HG03432 (cell line): ENCODE results near the gene DGKD.

ENCODE experiments used
- ATAC-seq: cut with Tn5 transposase; IDR thresholded peaks from one replicate; pipeline ENCODE4 v1.9.1; 2021; ENCODE audit warnings: mild to moderate bottlenecking, moderate library complexity; ENCODE audit not compliant: unreplicated experiment

DGKD gene

DNA sequence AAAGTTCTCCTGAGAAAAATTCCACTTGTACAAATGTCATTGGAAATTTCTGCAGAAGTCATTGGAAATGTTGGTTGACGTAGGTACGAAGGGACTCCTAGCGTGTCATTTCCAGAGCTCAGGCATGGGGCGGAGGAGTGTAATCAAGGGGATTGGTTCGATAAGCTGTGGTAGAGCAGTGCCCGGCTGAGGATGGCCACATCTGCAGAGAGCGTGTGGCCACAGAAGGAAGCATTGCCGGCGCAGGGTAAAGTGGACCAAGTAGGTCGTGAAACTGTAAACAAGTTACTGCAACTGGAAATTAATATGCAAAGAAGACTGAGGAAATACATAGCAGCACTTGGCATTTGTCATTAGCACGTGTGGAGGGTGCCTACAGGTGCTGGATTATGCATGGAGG is 101.8 kb downstream of the DGKD start:
- ATAC-seq = no peak

DNA sequence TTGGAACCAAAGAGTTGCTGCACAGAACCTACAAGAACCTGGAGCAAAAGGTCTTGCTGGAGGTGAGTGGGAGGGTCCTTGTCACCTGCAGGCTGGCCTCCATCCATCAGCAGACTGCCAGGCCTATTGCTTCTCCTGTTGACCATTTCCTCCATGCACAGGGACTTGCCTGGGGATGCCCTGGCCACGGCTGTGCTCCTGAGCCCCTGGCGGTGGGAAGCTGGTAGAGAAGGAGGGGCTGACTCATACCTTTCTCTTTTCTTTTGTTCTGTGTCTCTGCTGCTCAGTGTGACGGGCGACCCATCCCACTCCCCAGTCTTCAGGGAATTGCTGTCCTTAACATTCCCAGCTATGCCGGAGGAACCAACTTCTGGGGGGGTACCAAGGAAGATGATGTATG is 102.6 kb downstream of the DGKD start:
- ATAC-seq = no peak

DNA sequence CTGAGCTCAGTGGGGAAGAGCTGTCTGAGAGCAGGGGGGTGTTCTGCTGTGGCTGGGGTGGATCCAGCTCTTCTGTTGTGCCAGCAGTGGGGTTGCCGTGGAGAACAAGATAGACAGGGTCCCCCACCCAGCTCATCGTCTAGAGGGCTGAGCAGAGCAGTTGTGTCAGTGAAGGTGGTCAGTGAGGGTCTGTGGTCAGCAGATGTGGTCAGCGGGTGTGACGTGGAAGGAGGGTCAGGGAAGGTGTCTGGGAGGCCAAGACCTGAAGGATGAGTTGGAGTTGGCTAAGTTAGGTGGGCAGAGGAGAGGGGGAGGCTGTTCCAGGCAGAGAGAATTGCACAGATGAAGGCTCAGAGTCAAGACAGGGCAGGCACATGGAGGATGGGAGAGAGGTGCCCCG is 103.1 kb downstream of the DGKD start:
- ATAC-seq = no peak

DNA sequence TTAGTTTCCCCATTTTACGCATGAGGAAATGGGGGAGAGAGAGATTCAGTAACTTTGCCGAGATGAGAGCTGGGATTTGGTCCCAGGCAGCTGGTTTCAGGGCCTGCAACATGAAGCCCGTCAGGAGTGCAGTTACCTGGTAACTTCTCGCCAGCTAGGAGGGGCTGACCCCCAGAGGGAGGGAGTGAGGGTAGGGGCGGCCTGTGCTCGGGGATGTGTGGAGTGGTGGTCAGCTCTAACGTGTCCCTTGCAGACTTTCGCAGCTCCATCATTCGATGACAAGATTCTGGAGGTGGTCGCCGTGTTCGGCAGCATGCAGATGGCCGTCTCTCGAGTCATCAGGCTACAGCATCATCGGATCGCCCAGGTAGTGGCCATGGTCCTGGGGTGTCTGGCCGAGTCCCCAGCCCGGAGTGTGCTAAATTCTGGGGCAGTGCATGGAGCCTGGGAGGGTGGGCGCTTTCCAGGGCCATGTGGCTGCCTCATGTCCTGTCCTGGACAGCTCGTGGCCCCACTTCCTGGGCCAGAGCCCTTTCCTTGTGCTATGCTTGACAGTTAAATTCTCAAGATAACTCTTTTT is 103.8 kb downstream of the DGKD start:
- ATAC-seq = no peak

DNA sequence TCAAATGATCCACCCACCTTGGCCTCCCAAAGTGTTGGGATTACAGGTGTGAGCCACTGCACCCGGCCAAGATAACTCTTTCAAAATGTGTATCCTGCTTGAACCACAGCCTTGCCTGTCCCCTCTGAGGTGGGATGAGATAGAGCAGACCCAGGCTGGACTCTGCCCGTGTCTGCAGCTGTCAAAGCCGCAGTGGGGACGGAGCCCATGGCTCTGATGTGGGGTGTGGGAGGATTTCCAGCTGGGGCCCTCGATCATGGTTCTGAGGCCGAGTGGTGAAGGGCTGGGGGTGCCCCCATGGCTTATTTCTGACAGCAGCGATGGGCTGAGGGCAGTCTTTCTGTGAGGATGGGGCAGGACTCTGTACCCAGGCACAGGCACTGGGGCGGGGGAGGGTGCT is 104.5 kb downstream of the DGKD start:
- ATAC-seq = no peak

DNA sequence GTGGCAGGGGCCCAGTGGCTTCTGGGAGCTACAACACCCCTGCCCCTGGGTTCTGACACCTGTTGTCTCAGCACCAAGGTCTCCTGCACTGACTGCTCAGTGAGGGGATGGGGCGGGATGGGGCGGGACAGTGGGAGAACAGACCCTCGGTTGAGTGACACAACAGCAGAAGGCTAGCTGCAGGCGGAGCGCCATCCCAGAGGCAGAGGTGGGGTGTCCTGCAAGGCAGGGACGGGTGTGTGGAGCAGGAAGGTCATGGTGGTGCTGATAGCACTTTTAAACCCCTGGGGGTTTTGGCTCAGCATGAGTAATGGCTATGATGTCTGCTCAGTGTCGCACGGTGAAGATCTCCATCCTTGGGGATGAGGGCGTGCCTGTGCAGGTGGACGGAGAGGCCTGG is 105.1 kb downstream of the DGKD start:
- no peak for ATAC-seq

DNA sequence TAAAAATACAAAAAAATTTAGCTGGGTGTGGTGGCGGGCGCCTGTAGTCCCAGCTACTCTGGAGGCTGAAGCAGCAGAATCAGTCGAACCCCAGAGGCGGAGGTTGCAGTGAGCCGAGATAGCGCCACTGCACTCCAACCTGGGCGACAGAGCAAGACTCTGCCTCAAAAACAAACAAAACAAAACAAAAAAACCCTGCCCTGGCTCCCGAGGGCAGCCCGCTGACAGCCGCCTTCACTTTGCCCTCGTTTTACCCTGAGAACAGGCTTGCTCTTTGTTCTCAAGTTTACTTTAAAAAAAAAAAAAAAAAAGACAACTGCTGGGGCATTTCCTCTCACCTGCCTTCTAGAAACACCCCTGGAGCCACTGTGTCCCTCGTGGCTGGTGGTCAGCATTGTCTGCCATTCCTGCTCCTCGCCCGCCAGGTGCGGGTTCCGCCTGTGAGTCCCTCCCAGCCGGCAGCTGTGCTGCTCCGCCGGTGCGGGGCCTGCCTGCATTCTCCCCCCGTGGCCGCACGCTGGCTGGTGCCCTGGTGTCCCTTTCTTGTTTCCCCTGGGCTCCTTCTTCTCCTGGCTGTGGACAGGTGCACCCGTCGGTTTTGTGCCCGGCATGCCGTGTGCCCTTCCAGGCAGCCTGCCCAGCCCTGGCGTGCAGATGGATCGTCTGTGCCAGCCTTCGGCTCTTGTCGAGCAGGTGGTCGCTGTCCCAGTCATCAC is 106.6 kb downstream of the DGKD start:
- ATAC-seq = no peak

DNA sequence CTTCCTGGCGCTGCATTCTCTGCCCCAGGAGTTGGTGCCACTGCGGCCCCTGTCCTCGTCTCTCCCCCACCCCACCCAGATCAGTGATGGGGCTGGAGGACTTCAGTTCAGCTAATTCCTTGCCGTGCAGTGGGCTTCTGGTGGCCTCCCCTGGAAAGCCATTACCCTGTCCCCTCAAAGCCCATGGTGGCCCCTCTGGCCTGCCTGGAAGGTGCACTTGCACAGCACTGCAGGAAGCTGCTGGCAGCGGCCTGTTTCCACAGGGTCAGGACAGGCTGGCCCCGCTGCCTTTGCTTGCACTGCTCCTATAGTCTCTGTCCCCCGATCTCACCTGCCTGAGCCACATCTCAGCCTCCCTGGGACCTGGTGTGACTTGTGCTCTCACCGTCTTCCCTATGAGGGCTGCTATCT is 107.2 kb downstream of the DGKD start:
- no peak for ATAC-seq

DNA sequence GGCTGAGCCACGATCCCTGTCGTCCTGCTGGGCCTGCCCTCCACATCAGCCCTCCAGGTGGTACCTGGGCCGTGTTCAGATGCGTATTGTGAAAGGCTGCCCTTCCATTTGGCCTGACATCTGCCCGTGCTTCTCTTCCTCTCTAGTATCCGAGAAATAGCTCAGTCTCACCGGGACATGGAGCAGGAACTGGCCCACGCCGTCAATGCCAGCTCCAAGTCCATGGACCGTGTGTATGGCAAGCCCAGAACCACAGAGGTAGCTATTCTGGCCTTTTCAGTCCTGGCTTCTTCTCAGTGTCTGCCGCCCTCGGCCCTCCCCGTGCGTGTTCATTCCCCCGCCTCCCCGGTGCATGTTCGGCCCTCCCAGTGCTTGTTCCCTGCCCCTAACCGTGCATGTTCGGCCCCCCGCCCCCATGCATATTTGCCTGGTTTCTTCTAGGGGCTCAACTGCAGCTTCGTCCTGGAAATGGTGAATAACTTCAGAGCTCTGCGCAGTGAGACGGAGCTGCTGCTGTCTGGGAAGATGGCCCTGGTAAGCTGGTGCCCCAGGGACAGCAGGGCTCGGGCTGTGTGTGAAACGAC is 108.0 kb downstream of the DGKD start:
- ATAC-seq = no peak

DNA sequence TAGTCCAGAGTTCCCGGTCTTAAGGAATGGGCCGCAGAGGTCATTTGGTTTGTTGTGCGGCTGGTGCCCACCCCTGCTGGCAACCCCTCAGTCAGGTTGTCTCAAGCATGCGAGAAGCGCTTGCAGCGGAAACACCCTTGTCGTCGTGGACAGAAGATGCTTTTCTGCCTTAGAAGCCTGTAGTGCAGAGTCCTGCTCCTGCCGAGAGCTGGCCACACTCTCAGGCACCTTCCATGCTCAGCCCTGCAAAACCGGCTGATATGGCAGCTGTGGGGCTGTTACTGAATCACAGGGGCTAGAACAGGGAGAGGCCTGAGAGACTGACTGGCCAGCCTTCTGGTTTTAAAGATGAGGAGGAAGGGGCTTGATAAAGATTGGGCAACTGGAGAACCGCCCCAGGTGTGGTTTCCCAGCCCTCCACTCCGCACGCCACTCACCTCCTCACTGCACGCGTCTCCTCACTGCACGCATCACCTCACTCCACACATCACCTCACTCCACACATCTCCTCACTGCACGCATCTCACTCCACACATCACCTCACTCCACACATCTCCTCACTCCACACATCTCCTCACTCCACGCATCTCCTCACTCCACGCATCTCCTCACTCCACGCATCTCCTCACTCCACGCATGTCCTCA is 108.7 kb downstream of the DGKD start:
- no peak for ATAC-seq

DNA sequence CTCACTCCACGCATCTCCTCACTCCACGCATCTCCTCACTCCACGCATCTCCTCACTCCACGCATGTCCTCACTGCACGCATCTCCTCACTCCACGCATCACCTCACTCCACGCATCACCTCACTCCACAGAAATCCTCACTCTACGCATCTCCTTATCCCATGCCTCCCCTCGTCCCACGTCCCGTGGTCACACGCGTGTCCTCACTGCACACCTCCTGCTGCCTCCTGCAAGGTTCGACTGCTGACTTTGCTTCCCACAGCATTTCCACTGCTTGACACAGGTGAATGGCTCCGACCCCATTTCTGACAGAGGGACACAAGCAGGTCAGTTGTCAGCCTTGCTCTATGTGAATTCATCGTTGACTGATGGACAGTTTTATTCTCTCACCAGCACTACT is 109.3 kb downstream of the DGKD start:
- no peak for ATAC-seq

DNA sequence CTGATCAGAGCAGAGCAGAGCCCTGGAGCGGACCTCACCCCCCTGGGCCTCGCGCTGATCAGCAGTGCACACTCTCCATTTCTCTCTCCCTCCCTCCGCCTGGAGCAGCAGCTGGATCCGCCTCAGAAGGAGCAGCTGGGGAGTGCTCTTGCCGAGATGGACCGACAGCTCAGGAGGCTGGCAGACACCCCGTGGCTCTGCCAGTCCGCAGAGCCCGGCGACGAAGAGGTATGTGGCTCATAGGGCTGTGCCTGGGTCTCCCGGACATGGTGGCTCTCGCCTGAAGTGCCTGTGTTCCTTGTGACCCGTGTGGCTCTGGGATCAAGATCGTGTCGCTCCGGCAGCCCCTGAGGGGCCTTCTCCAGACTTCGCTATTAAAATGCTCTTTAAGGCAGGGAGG is 109.8 kb downstream of the DGKD start:
- ATAC-seq = no peak

DNA sequence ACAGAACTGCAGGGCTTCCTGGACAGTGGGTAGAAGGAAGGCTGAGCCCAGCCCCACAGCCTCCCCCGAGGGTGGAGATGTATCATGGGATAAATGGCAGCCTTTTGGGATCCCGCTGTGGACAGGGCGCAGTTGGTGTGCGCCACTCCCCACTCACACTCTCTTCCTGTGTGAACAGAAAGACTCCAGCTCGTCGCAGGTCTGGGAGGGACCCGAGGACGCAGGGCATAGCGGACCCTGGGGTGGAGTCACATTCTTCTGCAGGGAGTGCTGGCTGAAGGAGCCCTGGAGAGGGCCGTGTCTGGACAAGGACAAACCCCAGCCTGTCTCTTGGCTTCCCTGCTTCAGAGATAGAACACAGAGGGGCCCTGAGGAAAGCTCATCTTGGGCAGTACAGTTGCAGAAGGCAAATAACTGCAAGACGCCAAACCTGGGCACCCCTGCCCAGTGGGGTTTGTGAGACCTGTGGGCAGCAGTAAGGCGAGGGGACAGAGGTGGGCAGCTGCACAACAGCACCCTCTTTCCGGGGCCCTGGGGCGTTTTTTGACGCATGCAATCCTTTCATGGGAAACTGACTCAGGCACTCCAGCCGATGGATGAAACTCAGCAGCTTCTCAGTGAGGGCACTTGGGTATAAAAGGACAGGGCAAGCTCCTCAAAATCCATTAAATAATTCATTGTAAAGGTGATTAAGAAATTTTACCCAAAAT is 110.4 kb downstream of the DGKD start:
- no peak for ATAC-seq

DNA sequence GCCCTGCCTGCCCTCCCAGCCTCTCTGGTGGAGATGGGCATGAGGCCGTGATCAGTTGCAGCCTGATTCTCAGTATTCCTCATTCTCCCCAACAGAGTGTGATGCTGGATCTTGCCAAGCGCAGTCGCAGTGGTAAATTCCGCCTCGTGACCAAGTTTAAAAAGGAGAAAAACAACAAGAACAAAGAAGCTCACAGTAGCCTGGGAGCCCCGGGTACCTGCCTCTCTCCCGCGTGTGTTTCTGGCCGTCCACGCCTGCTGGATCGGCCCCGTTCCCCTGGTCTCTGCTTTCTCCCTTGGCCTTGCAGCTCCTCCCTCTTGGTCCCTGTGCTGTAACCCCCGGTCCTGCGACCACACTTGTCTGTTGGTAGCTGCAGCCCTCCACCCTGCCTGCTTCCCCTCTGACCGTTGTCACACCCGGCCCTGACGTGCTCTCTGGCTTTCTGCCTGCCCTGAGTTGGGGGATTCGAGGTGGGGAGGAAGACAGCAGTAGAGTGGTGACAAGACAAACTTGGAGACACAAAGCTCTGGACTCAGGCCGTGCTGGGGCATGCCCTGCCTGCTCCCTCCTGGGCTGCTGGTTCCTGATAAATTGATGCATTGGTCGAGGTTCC is 112.8 kb downstream of the DGKD start:
- ATAC-seq = no peak

DNA sequence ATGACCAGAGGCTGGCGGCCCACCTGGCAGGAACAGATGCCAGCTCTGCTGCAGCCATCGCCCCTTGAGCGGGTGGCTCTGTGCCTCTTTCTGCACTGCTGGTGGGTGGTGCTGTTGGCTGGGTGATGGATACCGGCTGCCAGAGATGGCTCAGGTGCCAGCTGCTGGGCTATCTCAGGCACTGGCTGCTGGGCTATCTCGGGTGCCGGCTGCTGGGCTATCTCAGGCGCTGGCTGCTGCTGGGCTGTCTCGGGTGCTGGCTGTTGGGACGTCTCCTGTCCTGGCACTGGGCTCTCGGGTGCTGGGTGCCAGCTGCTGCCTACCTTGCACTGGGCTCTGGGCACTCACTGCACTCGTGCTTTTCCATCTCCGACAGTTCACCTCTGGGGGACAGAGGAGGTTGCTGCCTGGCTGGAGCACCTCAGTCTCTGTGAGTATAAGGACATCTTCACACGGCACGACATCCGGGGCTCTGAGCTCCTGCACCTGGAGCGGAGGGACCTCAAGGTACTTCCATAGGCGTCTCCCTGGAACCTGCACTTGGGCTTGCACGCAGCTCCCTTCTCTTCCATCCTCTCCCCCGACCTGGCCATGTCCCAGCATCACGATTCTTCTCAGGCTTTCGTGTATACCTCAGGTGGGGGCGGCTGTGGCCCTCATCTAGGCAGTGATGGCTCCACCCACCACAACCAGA is 113.9 kb downstream of the DGKD start:
- no peak for ATAC-seq

DNA sequence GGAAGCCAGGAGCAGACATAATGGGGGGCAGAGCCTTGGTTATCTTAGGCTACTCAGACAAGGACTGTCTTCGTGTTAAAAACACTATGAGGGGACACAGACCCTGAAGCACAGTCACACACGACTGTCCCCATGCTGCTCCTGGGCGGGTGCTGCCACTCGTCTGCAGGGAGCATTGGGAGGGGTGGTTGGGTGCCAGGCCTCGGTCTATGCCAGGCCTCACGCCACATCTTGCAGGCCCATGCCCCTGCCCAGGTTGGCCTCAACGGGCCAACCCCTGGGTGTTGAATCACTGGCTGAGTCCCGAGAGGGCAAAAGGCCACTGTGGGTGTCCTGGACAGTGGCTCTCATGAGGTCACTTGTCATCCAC is 114.4 kb downstream of the DGKD start:
- no peak for ATAC-seq

DNA sequence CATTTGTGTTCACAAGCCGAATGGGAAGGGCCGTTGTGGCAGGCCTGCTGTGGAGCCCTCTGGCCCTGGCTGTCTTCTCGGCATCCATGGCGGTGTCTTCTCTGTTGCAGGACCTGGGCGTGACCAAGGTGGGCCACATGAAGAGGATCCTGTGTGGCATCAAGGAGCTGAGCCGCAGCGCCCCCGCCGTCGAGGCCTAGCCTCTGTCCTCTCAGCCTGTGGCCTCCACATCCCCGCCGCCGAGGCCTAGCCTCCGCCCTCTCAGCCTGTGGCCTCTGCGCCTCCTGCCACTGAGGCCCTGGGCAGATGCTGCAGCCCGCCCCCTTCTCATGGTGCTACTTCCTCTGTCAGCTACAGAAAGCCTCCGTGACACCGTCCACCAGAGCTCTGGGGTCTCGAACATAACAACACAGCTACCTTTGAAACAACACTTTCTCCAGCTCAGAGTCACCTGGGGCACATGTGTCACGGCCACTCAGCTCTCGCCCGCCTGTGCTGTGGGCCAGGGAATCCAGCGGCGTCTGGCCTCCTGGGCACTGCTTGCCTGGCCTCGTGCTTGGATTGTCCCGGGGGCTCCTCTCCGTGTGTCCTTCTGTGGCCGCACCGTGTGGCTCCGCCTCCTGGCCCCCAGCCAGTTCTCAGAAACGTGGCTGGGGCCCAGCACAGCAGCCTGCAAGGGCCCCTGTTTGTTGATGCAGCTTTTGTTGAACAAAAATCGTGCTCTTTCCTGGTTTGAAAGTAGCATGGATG is 115.1 kb downstream of the DGKD start:
- ATAC-seq = no peak

DNA sequence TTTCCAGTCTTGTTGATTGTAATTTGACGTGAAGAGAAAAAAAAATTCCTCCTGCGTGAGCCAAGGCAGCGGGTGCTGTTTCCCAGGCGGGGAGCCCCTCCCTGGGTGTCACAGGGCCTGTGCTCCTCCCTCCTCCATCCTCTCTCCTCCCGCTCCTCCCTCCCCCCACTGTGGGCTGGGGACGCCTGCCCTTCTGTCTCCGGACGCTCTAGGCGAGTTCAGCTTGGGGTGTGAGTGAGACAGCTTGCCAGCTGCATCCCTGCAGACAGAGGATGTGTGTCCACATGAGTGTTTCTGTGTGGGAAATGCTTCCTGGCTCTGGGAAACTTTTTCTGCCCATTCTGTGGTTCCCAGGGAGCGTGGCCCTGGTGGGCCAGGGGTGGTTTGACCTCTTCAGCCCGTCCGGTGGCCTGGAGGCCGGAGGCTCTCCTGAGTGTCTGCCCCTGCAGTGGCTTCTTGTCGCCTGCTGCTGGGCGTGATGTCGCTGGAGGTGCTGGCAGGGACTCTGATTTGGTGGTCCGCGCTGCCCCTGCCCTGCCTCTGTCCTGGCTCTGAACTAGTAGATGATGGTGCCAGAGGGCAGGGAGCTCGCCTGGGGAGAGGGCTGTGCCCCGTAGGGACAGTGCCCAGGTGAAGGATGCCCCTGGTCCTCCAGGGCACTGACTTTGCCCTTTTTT is 115.9 kb downstream of the DGKD start:
- no peak for ATAC-seq

DNA sequence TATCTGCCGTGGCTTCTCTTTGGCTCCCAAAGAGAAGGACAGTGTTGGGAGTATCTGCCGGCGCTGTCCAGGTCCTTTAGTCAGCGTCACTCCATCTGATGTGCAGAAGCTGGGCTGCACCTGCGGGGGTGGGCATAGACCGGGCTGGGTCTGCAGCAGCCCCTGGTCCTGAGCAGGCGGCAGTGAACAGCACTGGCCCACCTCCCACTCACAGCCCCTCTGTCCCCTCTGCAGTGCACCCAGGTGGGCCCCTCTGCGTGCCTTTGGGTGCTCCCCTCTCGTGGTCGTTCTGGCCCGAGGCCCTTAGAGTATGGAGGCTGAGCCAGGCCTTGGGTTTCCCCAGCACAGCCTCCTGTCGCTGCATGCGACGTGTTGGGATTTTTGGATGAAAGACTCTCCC is 116.5 kb downstream of the DGKD start:
- ATAC-seq = no peak
